Measurements from ENCODE around the gene TLE2. TPM values are rescaled to one million over a fixed set of nuclear protein-coding genes. Genes with fewer than 3 reads are reported as not detected.

TLE2 gene
- total and polyA plus RNA-seq, 9 of the 15 experiments (the other 6 are each of a cell fraction or from before 2014, with no cell fraction given) = 0.35 to 13.1 (median 6.2) TPM

DNA sequence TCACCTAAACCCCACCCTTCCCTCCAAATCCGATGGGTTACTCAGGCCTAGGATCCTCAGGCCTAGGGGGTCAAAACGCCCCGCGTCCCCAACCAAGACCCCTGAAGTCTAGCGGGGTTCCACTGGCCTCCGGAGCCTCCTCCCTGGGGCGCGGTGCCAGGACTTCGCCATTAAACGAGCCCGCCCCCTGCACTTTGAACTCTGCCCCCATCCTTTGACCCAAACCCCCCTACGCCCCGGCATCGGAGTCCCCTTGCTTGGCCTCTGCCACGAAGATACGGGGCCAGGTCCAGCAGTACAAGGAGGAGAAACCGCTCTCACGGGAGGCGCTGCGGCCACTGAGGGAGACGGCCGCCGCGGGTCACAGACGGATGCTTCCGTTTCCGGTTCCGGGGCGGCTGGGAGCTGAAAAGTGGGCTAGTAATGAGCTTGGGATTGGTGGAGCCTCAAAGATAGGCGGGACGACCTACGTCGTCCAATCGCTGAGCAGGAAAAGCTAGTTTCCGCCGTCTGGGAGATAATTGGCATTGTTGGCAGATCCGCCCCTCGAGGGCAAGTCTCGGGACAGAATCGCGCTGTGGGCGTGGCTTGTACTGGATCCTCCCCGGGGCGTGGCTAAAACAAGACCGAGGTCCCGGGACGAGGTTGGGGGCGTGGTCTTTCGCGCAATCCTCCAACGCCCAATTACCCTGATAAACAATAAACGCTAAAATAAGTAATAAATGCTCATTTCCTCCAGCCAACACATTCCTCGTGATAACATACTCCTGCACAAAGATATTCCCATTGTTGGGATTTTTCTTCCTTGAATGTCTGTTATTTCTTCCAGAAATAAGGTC, 78.6 kb downstream of the TLE2 start (continued):
- TF ChIP-seq, protein P1, sequence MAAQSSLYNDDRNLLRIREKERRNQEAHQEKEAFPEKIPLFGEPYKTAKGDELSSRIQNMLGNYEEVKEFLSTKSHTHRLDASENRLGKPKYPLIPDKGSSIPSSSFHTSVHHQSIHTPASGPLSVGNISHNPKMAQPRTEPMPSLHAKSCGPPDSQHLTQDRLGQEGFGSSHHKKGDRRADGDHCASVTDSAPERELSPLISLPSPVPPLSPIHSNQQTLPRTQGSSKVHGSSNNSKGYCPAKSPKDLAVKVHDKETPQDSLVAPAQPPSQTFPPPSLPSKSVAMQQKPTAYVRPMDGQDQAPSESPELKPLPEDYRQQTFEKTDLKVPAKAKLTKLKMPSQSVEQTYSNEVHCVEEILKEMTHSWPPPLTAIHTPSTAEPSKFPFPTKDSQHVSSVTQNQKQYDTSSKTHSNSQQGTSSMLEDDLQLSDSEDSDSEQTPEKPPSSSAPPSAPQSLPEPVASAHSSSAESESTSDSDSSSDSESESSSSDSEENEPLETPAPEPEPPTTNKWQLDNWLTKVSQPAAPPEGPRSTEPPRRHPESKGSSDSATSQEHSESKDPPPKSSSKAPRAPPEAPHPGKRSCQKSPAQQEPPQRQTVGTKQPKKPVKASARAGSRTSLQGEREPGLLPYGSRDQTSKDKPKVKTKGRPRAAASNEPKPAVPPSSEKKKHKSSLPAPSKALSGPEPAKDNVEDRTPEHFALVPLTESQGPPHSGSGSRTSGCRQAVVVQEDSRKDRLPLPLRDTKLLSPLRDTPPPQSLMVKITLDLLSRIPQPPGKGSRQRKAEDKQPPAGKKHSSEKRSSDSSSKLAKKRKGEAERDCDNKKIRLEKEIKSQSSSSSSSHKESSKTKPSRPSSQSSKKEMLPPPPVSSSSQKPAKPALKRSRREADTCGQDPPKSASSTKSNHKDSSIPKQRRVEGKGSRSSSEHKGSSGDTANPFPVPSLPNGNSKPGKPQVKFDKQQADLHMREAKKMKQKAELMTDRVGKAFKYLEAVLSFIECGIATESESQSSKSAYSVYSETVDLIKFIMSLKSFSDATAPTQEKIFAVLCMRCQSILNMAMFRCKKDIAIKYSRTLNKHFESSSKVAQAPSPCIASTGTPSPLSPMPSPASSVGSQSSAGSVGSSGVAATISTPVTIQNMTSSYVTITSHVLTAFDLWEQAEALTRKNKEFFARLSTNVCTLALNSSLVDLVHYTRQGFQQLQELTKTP (IDR thresholded peaks at IDR 0.05; ENCODE audit: low read depth in 1 of 2, partially characterized antibody in 2 of 2) = peak in 1 of 2 experiments; percentile 89
- no peak for TF ChIP-seq SMAD2 (IDR thresholded peaks at IDR 0.05; ENCODE audit: low read depth, low read length)
- peak; percentile 84 for TF ChIP-seq ETV5 (CRISPR knock-in tag; IDR thresholded peaks at IDR 0.05; ENCODE audit: low read depth)
- TF ChIP-seq PYGO2 (tag; IDR thresholded peaks at IDR 0.05) = no peak
- peak; percentile 54; the same call in 1 of the 2 replicates for TF ChIP-seq OTX1 (CRISPR knock-in tag; IDR thresholded peaks at IDR 0.05)
- 0 out of 2 replicates have a peak, but pooled peaks have one; percentile 14 for TF ChIP-seq RAD51 (IDR thresholded peaks at IDR 0.05; ENCODE audit: borderline replicate concordance, low read depth)
- TF ChIP-seq ZNF57 (CRISPR knock-in tag; IDR thresholded peaks at IDR 0.05) = peak; percentile 35; the same call in 1 of the 2 replicates
- TF ChIP-seq NEUROD1 (IDR thresholded peaks at IDR 0.05; ENCODE audit: borderline replicate concordance, low read depth, low read length, partially characterized antibody) = peak; percentile 44
- TF ChIP-seq MED1 (CRISPR knock-in tag; IDR thresholded peaks at IDR 0.05; ENCODE audit: borderline replicate concordance) = no peak
- TF ChIP-seq, protein P2, sequence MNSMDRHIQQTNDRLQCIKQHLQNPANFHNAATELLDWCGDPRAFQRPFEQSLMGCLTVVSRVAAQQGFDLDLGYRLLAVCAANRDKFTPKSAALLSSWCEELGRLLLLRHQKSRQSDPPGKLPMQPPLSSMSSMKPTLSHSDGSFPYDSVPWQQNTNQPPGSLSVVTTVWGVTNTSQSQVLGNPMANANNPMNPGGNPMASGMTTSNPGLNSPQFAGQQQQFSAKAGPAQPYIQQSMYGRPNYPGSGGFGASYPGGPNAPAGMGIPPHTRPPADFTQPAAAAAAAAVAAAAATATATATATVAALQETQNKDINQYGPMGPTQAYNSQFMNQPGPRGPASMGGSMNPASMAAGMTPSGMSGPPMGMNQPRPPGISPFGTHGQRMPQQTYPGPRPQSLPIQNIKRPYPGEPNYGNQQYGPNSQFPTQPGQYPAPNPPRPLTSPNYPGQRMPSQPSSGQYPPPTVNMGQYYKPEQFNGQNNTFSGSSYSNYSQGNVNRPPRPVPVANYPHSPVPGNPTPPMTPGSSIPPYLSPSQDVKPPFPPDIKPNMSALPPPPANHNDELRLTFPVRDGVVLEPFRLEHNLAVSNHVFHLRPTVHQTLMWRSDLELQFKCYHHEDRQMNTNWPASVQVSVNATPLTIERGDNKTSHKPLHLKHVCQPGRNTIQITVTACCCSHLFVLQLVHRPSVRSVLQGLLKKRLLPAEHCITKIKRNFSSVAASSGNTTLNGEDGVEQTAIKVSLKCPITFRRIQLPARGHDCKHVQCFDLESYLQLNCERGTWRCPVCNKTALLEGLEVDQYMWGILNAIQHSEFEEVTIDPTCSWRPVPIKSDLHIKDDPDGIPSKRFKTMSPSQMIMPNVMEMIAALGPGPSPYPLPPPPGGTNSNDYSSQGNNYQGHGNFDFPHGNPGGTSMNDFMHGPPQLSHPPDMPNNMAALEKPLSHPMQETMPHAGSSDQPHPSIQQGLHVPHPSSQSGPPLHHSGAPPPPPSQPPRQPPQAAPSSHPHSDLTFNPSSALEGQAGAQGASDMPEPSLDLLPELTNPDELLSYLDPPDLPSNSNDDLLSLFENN (IDR thresholded peaks at IDR 0.05; ENCODE audit: low read depth in 2 of 2, low read length in 2 of 2) = peak in 1 of 2 experiments; percentile 70; a peak in 1 of 4 replicates
- TF ChIP-seq GATAD2A (IDR thresholded peaks at IDR 0.05) = no peak
- peak; percentile 94 for TF ChIP-seq RBBP5 (IDR thresholded peaks at IDR 0.05; ENCODE audit: borderline replicate concordance, insufficient read depth, low read length, poor library complexity, severe bottlenecking)
- peak; percentile 73 for TF ChIP-seq ASH1L (IDR thresholded peaks at IDR 0.05; ENCODE audit: borderline replicate concordance, low read depth, partially characterized antibody)
- TF ChIP-seq, protein P3, sequence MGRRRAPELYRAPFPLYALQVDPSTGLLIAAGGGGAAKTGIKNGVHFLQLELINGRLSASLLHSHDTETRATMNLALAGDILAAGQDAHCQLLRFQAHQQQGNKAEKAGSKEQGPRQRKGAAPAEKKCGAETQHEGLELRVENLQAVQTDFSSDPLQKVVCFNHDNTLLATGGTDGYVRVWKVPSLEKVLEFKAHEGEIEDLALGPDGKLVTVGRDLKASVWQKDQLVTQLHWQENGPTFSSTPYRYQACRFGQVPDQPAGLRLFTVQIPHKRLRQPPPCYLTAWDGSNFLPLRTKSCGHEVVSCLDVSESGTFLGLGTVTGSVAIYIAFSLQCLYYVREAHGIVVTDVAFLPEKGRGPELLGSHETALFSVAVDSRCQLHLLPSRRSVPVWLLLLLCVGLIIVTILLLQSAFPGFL (CRISPR knock-in tag; IDR thresholded peaks at IDR 0.05) = 0 out of 2 replicates have a peak, but pooled peaks have one; percentile 21
- TF ChIP-seq HDAC2 (IDR thresholded peaks at IDR 0.05) = 0 out of 2 replicates have a peak, but pooled peaks have one; percentile 44
- TF ChIP-seq, protein P4, sequence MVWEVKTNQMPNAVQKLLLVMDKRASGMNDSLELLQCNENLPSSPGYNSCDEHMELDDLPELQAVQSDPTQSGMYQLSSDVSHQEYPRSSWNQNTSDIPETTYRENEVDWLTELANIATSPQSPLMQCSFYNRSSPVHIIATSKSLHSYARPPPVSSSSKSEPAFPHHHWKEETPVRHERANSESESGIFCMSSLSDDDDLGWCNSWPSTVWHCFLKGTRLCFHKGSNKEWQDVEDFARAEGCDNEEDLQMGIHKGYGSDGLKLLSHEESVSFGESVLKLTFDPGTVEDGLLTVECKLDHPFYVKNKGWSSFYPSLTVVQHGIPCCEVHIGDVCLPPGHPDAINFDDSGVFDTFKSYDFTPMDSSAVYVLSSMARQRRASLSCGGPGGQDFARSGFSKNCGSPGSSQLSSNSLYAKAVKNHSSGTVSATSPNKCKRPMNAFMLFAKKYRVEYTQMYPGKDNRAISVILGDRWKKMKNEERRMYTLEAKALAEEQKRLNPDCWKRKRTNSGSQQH (CRISPR knock-in tag; IDR thresholded peaks at IDR 0.05) = peak; percentile 83; the same call in 1 of the 2 replicates
